ENCODE data around the gene HENMT1.
"Not testable (repeated sequence)": the region's sequence is repeated elsewhere in the genome, so short reads cannot be mapped to it uniquely, and the experiment has no call there.

The HENMT1 gene

DNA sequence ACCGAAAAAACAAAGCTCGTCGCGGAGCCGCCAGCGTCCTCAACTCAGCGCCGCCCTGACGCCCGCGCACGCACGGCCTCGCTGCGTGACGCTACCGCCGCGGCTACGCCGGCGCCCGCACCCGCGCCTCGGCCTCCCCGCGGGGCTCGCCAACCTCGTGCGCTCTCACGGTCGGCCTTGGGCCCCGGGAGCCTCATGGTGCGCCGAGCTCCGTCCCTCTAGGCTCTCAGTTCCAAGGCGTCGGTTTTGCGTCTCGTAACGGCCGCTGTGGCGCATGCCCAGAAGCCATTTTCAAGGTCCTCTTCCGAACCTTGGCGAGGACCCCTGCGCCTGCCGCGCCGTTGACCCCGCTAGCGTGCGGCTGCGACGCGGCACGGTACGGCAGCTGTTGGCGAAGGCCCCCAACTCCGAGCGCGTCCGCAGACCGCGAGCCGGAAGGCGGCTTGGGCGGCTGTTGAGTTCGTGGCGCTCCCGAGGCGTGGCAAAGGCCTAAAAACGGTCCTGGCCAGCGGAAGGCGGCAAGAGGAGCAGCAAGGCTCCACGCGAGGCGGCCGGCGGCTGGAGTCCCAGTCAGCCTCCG, at the start of gene HENMT1:
HENMT1 (minus strand) TSS at position 64 of the 580 bp plus-strand sequence. CDS start 1,209 bp downstream, outside the sequence.
- peak; percentile 80 for DNase-seq

DNA sequence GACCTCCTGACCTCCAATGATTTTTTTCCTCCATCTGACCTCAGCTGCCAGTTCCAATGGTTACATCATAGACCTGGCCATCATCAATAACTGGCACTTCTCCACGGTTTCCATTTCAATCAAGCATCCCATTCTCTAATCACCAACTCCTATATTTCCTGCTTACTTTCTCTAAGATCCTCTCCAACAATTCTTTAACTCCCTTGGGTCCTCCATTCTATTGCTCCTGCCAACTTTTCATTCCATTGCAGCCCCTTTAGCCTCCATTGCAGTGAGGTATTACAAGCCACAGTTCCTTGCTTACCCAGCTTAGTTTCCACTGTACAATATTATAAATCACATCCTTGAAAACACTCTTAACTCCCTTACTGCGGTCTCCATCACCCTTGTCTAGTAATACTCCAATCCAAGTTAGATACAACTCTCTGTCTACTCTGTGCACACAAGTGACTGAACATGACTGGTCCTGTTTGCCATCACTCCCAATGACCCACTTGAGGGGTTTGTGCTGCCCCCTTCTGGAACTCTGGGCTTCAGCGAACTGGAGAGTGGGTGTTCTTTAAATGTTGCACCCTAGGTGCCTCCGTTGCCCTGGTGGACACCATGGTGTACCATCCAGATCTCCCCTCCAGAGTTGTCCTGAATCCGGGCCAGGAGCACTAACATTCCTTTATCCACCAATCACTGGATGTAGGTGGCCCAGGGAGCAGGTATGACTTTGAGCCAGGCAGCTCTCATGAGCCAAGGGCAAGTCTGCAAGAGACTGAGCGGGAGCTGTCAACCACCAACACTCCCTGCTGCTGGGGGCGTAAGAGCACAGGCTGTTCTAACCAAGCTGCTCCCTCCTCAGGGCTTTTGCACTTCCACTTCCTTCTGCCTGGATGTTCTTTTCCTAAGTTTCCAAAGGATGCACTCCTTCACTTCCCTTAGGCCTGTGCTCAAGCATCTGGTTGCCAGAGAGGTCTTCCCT, 48.1 kb upstream of the HENMT1 start:
- DNase-seq = peak; percentile 54

DNA sequence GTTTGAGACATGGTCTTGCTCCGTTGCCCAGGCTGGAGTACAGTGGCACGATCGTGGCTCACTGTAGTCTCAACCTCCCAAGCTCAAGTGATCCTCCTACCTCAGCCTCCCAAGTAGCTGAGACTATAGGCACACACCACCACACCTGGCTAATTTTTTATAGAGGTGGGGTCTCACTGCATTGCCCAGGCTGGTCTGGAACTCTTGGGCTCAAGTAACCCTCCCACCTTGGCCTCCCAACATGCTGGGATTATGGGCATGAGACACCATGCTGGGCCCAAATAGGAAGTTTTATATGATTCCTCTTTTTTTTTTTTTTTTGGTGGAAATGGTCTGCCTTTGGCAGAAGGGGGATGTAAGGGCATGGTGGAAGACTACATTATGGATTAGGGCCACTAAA, 45.8 kb upstream of the HENMT1 start:
- DNase-seq = no peak

DNA sequence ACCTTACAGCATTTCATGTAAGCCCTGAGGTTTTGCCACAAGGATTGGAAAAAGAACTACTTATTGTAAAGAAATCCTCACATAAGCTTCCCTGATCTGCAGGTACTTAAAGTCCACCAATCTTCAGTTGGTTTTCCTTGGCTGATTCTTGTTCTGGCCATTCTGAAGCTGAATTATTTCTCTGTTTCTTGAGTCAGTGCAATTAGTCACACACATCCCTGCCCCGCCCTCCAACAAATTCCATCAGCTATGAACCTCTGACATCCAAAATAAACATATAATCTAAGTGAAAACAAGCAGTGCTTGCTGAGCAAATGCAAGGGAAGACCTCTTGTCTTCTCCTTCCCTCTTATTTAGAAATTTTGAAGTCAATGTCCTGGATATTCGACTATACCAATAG, 43.6 kb upstream of the HENMT1 start:
- no peak for DNase-seq

DNA sequence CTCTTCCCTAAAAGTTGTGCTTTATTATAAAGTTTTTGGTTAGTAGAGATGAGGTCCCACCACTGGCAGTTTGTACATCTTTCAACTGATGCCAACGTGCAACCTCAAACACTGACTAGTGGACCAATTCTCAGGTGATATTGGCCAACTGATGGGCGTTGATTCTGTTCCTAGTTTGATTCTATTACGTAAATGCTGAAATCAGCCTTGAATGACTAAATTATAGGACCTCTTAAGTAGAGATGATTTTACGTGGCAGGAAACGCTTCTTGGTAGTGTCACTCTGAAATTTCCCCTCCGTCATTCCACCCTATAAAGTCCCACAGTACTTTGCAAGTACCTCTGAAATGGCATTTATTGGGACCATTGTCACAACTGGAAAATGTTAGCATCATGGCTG, 43.0 kb upstream of the HENMT1 start:
- DNase-seq = no peak

DNA sequence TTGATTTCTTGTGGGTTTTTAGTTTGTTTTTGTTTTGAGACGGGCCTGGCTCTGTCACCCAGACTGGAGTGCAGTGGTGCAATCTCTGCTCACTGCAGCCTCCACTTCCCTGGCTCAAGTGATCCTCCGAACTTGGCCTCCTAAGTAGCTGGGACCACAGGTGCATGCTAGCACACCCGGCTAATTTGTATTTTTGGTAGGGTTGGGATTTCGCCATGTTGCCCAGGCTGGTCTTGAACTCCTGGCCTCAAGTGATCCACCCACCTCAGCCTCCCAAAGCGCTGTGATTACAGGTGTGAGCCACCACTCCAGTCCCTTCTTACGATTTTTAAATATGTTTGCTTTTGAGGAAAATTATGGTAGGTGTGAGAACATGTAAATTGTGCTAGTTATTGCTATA, 41.2 kb upstream of the HENMT1 start:
- not testable (repeated sequence) for DNase-seq

DNA sequence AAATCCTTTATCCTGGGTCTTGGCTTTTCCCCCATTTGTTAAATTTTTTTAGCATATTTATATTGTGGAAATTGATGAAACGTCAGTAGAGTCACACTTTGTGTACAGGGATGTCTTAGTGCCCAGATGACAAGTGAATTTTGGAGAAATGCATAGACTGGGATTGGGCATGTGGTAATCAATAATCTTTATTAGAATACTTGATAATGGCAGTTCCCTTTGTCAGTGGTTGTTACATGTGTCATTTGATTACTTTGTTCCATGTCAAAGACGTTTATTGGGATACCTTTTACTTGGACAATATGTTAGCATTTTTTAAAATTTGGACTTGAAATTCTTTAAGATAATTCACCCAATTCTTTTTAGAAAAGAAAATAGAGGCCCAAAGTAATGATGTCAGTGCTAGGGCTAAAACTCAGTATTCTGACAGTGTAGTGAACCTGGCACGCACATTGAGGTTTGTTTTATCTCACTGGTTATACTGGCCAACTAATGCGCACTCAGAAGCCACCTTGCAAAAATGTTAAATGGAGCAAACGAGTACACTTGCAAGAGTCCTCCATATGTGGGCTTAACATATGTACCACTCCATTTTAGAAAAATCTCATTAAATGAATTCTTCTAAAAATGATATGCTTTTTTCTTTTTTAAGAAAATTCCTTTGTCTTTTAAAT, 40.4 kb upstream of the HENMT1 start:
- no peak for DNase-seq

DNA sequence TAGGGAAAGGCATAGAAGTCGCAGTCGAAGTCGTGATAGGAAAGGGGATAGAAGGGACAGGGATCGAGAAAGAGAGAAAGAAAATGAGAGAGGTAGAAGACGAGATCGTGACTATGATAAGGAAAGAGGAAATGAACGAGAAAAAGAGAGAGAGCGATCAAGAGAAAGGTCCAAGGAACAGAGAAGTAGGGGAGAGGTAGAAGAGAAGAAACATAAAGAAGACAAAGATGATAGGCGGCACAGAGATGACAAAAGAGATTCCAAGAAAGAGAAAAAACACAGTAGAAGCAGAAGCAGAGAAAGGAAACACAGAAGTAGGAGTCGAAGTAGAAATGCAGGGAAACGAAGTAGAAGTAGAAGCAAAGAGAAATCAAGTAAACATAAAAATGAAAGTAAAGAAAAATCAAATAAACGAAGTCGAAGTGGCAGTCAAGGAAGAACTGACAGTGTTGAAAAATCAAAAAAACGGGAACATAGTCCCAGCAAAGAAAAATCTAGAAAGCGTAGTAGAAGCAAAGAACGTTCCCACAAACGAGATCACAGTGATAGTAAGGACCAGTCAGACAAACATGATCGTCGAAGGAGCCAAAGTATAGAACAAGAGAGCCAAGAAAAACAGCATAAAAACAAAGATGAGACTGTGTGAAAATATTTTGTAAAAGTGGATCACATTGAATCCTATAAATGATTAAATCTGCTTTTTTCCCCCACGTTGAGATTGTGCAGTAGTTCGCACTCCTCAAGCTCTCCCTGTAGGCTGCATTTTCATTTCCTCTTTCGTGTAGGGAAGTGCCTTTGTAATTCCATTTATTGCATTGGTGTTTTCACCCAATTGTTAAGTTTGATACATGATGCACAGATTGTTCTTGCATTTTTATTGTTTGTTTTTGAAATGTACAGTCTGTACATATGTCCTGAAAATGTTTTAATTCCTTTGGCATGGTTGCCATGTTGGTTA, 38.8 kb upstream of the HENMT1 start:
- DNase-seq = no peak

DNA sequence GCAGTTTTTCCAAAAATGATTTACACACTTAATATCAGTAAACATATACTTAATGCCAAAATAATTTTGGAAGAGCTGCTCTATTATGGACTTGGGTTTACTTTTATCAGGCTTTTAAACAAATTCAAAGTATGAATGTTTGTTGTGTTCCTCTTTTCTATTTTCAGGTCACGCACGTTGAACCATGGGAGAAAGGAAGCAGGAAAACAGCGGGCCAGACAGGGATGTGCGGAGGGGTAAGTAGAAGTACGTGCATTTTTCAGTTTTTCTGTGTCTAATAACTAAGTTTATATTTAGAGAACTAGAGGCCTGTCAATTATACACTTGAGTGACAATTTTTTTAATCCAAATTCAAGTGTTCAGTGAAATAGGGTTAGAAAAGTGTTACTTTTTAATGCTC, 34.6 kb upstream of the HENMT1 start:
- no peak for DNase-seq

DNA sequence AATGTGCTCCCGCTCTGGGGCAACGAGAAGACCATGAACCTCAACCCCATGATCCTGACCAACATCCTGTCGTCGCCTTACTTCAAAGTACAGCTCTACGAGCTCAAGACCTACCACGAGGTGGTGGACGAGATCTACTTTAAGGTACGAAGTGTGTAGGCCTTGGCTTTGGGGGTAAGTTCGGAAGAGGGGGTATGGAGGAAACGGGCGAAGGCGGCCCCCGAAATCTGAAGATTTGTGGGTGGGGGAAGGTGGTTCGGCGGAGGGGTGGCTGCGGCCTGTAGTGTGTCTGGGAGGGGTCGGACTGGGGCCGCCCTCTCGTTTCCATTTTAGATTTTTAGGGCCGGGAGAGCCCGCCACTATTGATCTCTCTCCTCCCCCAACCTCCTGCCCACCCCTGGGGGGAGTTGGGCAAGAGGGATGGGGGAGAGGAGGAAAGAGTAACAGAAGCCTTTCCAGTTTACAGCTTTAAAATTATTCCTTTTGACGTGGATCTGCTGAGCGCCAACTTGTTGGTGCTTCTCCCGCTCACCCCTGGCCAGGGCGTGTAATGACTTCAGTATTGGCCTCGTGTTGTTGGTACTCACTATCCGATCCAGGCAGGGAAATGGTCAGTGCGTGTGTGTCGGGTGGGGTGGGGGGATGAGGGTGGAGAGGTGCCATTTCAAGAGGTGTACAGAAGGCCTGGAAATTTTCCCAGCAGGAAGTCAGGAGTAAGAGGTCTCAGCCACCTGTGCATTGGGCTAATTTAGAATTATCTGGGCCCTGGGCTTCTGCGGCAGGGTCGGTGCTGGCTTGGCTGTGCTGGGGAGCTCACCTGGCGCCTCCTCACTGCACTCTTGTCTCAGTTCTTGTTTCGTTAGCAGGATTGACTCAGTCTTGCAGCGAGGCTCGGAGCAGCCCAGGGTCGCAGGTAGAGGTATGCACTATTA, 32.1 kb upstream of the HENMT1 start:
- peak; percentile 63 for DNase-seq

DNA sequence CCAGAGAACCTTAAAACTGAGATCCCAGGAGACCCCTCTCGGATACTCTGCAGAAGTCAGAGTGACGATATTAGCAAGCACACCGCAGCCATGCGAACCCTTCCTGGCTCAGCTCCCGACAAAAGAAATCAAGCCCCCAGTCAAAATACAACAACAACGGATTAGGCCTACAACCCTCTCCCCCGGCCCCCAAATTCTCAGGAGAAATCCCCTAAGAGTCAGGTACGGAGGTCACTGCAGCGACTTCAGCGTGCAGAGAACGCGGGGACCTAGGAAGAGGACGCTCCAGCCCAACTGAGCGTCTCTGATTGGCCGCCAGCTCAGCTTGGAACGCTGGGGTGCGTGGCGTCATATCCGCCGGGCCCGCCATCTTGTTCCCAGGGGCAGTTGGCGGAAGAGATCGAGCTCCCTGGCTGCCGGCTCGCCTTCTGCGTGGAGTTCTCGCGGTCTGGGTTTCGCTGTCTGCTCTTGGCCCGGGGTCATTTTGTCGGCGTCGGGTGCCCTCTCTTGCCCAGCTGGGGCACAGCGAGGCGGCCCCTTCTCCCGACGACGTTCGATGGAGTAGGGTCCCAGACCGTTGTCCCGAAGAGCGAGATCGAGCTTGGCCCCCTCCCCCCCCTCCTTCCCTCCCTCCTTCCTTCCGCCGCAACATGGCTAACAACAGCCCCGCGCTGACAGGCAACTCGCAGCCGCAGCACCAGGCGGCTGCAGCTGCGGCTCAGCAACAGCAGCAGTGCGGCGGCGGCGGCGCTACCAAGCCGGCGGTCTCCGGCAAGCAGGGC, 31.2 kb upstream of the HENMT1 start, which contains the start of gene PRPF38B:
PRPF38B (plus strand) TSS at position 369 of the 782 bp plus-strand sequence; CDS start at position 651, 282 bp downstream.
- peak; percentile 92 for DNase-seq

DNA sequence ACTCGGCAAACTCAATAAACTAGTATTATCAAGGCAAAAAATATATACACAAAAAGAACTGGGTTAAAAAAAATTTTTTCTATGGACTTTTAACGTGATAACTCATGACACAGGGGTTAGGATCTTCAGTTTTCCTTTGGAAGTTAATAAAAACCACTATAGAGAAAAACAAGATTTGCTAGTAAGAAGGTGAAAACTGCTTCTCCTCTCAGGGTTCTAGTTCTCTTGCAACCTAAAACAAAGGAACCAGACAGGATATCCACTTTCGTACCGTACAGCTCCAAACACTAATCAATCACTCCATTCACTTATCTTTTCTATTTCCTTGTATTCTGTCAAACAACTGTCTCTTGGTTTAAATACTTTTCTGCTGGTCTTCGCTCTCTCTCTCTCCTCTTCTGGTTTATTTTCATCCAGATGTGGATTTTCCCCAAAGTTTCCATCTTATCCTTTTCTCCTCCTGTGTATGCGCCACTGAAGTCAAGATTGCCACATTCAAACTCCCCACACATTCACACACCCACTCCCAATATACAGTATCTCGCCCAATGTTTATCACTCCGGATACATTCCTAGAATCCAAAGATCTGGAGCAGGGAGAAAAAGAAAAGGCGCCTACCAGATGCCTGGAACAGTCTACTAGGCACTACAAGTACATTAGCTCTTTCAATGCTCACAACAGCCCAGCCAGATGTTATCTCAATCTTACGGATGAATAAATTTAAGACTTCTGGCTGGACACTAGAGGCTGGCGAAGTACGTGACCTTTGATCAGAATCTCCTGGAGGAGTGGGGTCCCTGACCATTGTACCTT, 30.4 kb upstream of the HENMT1 start:
- no peak for DNase-seq

DNA sequence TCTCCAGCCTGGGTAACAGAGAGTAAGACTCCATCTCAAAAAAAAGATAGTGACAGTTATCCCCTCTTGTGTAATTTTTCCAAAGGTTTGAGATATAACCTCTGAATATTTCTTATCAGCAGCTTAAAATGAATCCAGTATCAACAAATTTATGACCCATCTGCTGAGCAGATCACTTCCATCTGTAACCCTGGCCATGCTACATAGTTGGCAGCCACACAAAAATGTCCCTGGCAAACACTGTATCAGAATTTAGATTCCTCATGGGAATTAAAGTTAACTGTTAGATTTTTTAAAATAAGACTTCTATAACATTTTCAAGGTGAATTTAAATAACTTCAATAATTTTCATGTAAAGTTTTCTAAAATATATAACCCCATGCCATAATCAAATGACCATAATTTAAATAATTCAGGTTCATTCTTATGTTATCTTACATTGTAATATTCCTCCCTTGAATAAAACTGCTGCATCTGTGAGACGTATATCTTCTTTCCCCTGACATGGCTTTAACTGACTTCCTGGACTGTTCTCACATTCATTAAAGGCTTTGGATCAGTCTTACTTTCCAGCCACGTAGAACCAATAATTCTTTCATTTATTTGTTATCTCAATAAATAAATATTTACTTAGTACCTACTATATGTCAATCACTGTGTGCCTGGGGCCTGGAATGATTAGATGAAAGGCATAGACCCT, 25.9 kb upstream of the HENMT1 start:
- no peak for DNase-seq

DNA sequence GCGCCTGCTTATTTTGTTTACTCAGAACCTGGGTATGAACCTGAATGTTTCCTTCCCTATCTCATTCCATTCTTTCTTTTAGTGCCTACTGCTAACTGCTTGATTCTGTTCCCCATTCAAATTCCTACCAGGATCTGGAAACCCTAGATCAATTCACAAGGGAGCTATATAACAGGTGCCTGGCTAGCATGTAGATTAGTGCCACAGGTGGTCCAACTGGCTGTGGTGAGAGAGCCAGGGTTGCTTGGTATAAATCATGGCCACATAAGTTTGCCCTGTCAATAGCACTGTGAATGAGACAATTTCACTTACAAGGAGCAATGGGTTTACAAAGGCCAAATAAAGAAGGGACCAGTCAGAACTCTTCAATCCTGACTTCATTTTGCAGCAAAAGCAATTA, 24.6 kb upstream of the HENMT1 start:
- no peak for DNase-seq

DNA sequence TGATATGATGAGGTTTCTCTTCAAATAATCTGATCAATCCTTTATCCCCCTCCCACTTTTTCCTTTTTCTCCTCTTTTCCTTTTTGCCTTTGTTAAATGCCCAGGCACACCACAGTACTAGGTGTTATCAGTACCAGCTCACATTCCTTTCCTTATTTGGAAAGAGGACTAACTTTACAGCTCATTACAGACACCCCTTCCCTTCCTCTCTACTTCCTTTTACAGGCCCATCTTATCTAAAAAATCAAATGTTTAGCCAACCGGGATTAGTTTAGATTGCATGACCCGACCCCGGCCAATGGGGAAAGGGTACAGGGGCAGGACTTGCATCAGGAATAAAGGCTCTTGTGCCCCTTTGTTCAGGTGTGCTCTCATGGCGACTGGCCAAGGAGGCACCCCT, 20.8 kb upstream of the HENMT1 start:
- not testable (repeated sequence) for DNase-seq

DNA sequence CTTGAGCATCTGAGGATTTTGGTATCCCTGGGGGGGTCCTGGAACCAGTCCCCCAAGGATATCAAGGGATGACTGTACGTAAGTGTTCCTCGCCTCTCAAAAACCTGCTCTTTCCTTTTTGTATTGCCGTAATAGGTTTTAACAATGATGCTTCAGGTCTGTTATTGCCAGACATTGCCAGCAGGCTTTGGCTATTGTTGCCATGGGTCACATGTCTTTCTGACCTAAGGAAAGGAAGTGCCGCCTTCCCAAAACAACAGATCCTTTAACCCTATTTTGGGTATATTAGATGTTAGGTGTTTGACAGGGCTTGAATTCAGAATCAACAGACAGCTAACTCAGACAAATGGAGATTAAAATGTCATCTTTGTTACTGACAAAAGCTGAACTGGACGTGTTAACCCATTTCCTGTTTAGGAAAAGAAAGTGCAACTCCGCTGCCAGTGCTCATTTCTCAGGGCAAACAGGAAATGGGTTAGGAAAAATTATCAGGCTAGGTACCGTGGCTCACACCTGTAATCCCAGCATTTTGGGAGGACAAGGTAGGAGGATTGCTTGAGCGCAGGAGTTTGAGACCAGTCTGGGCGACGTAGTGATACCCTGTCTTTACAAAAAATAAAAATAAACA, 18.8 kb upstream of the HENMT1 start:
- no peak for DNase-seq

DNA sequence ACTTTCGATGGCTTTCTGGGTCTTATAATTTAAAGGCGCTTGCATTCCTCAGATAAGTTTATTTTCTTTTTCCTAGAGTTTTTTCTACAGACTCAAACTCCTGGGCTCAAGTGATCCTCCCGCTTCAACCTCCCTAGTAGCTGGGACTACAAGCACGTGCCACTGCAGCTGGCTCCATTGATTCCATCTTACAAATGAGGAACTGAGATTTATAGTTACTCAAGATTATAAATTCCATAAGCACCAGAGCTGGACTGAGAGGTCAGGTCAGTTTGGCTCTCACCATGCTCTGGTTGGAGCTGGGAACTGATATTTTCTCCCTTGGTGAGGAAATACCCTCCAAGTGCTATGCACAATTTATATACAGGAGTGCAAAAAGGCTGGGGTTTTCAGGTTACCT, 17.8 kb upstream of the HENMT1 start:
- DNase-seq = no peak

DNA sequence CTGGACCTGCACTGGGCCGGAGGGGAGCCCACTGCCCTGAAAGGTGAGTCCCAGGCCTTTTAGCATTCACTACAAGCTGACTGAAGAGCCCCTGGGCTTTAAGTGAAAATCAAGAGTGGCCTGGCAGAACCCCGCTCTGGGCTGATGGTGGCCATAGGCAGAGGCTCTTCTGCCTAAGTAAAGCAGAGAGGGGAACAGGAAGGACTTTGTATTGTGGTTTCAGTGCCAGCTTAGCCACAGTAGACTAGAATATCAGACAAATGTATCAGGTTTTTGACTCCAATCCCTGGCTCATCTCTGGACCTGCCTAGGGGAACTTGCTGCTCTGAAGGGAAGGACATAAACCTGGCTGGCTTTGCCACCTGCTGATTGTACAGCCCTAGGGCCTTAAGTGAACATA, 10.2 kb upstream of the HENMT1 start:
- no peak for DNase-seq

Data from stimulated activated CD4-positive, alpha-beta T cell treated with anti-CD3 and anti-CD28 coated beads, Interleukin-4, amount 100 ng/mL, for 1 hour (primary cell).